Activated naive CD8-positive, alpha-beta T cell treated with anti-CD3 and anti-CD28 coated beads, Interleukin-2, amount 50 U/mL, for 16 hours (primary cell): ENCODE measurements around the gene CAB39.
"Not testable (repeated sequence)": the region's sequence is repeated elsewhere in the genome, so short reads cannot be mapped to it uniquely, and the experiment has no call there.

Source experiments
- DNase-seq: peaks from one replicate; pipeline ENCODE4 v3.0.0-alpha.2; 2020; ENCODE audit warnings: low read depth, low spot score

CAB39 gene

GRCh38 chr2:230714136-230714480 lies 1.5 kb downstream of the CAB39 start:
- peak; percentile 22 for DNase-seq

DNA sequence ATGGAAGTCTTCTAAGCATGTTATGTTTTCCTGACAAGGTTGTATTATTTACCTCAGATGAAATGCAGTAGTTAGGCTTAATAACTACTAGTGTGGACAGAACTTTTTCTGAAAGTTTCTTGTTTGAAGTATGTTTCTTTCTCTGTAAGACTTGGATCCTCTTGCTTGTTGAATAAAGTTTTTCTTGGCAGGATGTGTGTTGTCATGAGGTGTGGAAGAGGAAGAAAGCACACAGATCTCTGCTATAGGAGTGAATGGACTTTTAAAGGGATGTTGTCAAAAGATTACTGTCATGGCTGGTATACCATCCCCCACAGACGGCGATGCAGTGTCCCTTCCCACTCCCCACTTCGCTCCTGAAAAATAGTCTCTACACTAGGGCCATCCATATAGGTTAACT lies 2.6 kb downstream of the CAB39 start:
- DNase-seq: no peak

DNA sequence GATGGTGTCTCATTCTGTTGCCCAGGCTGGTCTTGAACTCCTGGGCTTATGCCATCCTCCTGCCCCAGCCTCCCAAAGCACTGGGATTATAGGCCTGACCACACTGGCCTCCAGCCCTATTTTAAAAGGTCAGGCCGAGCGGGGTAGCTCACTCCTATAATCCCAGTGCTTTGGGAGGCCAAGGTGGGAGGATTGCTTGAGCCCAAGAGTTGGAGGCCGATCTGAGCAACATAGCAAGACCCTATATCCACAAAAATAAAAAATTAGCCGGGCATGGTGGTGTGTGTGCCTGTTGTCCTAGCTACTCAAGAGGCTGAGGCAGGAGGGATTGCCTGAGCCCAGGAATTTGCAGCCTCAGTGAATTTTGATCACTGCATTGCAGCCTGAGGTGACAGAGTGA lies 3.9 kb downstream of the CAB39 start:
- no peak for DNase-seq

DNA sequence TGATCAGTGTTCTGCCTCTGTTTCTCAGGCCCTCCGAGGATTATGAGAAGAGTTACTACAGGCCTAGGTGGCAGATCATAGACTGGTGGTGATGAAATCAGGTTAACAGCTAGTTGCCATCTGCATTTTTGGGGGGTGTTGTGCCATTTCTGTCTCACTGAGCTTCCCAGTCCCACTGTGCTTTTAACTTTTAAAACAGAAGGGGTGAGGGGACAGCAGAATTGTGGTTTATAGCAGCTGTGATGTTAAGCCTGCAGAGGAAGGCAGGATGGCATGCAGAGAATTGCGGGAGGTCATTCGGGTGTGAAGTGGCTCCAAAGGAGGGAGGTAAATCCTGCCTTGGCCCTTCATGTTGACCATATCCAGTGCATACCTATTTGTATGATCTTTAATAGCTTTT lies 5.0 kb downstream of the CAB39 start:
- no peak for DNase-seq

DNA sequence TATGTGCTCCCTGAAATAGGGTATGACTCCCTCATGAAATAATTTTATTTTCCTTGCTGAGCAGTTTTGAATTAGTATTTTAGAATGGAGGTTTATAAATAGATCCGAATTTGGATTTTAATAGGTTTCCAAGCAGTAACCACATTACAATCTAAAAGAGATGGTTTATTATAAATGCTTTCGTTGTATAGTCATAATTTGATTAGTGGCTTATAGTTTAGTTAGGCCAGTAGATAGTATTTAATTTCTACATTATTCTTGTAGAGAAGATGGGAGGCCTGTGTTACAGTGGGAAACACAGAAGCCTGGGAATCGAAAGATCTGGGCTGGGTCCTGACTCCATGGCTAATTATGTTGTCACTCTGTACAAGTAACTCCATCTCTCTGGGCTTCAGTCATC lies 6.7 kb downstream of the CAB39 start:
- DNase-seq: no peak

DNA sequence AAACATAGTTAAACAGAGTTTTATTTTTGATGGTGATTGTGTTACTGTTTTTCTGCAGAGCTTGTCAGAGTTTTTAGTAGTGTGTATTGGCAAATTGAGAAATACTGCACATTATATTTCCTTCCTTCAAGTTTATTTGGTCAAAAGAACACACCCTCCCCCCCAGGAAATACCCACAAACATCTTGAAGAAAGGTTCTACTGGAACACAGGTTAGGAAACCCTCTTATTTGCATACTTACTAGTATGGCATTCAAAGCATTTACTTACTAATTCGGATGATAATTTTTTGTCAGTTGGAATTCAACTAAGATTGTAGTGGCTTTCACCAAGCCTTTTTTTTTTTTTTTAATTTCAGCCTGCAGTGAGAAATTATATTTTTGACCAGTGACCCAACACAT lies 9.1 kb downstream of the CAB39 start:
- no peak for DNase-seq

GRCh38 chr2:230722207-230722885 lies 9.7 kb downstream of the CAB39 start:
- no peak for DNase-seq

DNA sequence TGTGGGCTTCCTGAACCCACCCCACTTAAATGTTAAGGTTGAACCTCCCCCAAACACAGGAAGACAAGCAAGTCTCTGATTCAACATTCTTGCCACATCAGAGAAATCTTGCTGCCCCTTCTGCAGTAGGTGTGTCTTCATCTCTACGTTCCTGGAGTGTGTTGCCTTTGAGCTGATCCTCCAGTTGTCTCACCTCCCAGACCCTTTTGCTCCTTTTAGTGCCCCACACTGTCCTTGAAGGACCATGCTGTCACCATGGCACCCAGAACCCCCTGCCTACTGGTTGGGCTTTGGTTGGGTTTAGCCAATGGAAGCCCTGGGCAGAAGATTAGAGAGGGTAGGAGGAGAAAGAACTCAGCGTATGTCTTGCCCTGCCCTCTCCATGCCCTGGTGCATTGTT lies 10.7 kb downstream of the CAB39 start:
- no peak for DNase-seq

DNA sequence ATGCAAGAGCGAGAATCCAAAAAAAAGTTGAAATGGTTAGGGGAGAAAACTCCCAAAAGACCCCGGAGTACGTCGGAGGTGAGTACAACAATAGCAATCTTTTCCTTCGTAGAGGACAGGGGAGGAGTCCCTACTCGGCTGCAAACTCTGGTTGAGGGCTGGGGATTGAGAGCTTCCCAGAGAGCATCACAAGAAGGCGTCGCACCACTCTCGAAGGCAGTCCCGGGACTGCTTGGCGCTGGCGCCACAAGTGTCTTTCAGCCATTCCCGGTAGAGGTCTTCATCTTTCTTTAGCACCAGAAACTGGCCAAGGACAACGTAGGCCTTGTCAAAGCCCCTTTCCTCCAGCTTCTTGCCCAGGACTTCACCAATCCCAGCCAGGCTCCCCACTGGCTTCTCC lies 12.3 kb downstream of the CAB39 start:
- DNase-seq: not testable (repeated sequence)

DNA sequence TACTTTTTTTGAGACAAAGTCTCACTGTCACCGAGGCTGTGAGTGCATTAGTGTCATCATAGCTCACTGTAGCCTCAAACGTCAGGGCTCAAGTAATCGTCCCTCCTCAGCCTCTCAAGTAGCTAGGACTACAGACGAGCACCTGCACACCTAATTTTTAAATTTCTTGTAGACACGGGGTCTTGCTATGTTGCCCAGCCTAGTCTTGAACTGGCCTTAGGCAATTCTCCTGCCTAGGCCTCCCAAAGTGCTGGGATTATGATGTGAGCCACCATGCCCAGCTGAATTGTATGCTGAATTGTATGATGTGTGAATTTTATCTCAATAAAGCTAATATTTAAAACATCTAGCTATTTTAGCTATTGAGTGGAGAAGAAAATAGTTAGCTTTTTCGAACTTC lies 18.9 kb downstream of the CAB39 start:
- DNase-seq: no peak

DNA sequence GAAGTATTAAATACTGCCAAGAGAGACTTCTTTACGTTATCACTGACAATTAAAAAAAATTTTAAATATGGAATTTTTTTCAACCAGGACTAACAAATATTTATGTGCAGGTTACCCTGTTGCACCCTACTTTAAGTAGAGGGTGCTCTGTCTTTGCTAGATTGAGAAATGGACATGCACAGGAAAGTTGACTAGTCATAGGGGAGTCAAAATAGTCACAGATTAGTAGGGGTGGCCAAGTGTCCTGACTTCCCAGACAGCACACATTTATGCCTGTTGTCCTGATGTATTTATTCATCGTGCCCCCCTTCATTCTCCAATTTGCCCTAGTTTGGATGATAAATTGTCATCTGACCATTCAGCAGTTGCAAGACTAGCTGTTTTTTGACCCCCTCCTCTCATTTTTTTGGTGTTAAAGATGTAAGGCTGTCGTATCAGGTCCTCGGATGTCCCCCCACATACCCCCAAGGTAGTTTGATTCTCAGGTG lies 20.3 kb downstream of the CAB39 start:
- DNase-seq: no peak

DNA sequence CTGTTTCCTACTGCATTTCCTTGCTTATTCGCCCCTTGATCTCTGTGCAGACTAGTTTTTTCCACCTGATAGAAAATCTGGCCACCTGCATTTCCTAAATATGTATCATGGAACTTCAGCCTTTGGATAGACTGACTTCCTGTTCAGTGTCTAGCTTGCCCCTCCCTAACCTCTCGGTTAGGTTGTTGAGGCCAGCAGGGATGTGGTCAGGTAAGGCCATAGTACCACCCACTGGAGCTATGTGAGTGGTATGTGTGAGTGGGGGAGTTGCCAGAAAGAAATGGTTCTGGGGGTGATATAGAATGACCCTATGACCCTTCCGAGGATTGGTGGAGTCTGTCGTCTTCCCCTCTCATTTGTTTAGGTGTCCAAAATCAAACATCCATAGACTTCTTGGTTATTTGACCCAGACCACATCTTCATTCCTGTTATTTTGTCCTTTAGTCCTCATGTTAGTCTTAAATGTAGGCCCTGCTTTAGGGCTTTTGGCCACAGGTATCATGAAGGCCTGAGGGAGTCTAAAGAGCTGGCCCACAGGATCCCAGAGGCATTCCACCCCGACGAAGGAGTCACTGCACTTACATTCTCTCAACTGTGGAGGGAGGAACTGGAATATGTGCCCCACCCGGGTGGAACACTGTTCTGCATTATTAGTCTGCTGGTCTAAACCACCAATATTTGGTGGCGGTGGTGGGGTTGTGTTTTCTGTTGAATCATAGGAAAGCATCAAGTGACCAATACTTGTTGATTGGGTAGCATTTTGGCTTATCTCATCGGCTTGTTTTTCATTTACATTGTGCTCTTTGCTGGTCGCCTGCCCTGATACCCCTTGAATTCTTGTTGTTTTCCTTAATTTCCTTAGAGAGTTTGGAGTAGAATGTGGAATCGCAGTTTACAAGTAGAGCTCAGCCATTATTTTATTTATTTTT lies 21.9 kb downstream of the CAB39 start:
- DNase-seq: no peak

GRCh38 chr2:230735884-230736283 lies 23.2 kb downstream of the CAB39 start:
- DNase-seq: no peak

DNA sequence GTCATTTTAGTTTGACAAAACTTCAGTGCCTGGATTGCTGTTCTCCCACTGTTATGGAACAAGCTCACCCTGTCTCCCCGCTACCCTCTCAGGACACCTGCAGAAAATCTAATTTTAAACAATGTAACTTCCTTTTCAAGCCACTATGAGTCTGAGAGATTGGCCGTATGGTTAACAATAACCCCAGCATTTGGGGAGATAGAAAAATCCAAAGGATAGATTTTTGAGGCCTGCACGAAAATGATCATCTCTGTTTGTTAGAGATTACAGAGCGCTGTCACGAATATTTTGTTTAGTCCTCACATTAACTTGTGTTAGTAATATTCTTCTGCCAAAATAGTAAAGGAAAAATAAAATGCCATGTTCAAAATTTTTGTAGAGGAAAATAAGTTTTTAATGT lies 24.7 kb downstream of the CAB39 start:
- DNase-seq: no peak

DNA sequence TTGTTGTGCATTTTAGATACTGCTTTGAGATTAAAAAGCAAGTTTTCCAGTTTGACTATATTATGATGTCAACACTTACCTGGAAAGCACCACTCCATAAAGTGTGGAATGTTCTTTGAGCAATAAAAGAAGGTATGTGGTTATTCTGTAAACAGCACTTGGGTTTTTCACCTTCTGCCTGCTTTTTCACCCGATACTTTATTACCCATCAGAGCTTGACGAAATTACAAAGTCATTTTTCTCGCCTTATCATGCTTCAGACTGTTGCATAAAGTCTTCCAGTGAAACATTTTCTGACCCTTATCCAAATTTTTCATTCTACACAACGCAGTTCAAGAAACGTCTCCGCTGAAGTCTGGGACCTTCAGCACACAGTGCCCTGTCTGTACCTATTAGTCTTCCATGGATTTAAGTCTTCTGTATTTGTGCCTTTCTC lies 25.2 kb downstream of the CAB39 start:
- DNase-seq: no peak

DNA sequence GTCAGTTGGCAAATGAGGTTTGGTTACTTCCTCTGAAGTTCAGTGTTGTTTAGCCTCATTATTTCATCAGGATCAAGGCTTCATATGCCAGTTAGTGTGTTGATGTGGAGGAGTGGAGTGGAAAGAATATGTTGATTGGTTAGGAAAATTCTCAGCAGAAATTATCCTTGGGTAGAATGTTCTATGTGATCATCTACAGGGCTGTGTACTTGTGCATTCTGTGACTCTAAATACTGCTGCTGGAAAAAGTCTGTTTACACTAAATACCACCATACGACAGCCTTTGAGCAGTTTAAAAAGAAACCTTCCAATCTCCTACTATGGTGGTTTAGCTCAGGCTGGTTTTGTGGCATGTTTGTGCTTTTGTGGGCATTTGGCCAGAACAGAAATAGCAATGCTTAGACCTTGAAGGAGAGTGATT lies 25.8 kb downstream of the CAB39 start:
- no peak for DNase-seq

GRCh38 chr2:230738924-230739323 lies 26.3 kb downstream of the CAB39 start:
- no peak for DNase-seq

DNA sequence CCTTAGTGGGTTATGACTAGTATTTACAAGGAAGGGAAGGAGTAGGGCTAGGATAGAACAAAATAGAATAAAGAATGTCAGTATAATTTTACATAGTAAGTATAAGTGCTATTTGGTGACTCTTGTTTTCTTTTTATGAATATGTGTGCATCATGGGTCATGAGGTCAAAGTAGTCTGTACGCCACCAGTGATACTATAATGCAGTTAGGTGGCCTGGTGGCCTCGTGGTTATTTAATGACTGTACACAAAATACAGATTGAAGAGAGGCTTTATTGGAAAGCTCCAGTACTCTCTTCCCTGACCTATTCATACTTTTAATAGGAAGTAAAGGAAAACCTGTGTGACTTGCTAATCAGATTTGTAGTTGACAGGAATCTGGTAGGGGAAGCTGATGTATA lies 27.3 kb downstream of the CAB39 start:
- no peak for DNase-seq

- DNase-seq: no peak
Measured at GRCh38 chr2:230742781-230743180, 30.1 kb downstream of the CAB39 start.

DNA sequence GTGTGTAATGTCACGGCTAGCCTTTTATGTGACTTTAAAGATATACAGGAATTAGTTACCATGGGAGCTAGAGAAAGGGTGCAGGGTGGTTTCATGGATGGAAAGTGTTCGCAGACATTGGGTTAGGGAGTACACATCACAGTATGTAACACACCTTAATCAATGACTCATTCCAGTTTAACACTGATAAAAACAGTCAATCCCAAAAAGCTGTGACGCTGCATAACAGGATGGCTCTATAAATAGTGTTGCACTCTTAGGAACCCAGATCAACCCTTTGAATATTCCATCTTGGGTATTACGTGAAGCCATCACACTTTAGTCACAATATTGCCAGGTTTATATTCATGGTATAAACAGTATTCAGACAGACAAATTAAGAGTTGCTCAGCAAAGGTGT lies 33.6 kb downstream of the CAB39 start:
- DNase-seq: no peak

DNA sequence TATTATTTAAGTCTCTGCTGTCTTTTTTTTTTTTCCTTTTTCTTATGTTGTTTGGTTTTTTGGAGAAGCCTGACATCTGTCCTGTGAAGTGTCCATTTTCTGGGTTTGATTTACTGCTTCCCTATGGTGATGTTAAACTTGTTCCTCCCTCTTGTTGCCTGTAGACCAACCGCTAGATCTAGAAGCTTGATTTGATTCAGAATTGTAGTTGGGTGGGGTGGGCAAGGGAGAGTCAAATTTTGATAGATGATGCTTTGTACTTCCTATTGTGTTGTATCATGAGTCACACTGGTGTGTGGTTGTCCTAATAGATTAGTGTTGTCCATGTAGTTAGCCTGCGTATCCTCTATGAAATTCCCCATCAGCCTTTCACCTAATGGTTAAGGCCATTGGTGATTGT lies 35.4 kb downstream of the CAB39 start:
- no peak for DNase-seq

GRCh38 chr2:230749111-230749510 lies 36.5 kb downstream of the CAB39 start:
- no peak for DNase-seq

DNA sequence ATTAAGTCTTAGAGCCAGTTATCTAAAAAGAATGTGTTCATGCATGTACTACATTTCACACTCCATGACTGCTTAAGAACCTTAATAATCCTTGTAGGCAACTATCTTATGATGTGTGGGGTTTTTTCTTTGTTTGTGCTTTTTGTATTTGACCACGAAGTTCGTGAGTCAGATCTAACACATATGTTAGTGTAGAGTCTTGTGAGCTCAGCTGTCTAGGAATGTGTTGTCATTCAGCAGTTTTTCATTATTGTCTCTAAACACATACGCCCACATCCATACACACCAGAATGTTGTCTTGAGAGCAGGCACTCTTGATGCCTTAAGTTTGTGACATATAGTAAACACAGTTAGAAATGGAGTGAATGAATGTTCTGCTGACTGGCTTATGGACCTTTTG lies 38.4 kb downstream of the CAB39 start:
- DNase-seq: no peak
